A172 (cell line): ENCODE data around the gene TMEM80. TPM values are rescaled to one million over a fixed set of nuclear protein-coding genes. Genes with fewer than 3 reads are reported as not detected.

Experiments
- DNase-seq: peaks from one replicate; pipeline ENCODE4 v3.0.0-alpha.2; 2015; ENCODE audit warnings: low spot score
- total RNA-seq: library from RNA; depleted of rRNA; stranded (reverse); fragments of >200 nt; shearing (Covaris generic); gene quantifications from 2 replicates; pipeline ENCODE4 v1.2.3, GENCODE V29; 2014; rRNA removed

TMEM80 gene
- total RNA-seq, 1 experiment from 2014 or later: 17.1 TPM

DNA sequence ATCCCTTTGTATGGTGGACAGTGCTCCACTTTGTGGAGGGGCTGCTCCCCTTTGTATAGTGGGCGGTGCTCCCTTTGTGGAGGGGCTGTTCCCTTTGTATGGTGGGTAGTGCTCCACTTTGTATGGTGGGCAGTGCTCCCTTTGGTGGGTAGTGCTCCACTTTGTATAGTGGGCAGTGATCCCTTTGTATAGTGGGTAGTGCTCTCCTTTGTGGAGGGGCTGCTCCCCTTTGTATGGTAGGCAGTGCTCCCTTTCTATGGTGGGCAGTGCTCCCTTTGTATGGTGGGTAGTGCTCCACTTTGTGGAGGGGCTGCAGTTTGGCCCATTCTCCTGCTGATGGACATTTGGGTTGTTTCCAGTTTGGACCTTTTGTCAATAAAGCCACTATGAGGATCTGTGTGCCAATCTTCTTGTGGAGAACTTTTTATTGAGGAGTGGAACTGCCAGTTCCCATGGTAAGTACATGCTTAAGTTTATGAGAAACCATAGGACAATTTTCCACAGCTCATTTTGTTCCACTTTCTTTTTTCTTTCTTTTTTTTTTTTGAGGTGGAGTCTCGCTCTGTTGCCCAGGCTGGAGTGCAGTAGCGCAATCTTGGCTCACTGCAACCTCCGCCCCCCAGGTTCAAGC, 47.1 kb downstream of the TMEM80 start:
- DNase-seq: no peak

DNA sequence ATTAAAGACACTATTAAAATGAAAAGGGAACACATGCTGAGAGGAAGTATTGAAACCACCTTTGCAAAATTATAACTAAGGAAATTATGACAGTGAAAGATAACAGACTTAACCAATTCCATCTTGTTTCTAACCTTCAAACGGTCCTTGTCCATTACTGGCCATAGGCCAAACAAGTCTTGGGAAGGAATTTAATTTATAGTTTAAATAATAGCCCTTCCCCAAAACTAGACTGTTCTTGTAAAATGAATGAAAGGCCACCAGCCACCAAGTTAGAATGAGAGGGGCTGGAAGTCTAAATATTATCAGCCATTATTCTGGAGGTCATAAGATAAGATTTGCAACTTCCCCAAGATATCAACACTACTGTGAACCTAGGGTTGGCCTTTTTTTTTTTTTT, 49.8 kb downstream of the TMEM80 start:
- no peak for DNase-seq

DNA sequence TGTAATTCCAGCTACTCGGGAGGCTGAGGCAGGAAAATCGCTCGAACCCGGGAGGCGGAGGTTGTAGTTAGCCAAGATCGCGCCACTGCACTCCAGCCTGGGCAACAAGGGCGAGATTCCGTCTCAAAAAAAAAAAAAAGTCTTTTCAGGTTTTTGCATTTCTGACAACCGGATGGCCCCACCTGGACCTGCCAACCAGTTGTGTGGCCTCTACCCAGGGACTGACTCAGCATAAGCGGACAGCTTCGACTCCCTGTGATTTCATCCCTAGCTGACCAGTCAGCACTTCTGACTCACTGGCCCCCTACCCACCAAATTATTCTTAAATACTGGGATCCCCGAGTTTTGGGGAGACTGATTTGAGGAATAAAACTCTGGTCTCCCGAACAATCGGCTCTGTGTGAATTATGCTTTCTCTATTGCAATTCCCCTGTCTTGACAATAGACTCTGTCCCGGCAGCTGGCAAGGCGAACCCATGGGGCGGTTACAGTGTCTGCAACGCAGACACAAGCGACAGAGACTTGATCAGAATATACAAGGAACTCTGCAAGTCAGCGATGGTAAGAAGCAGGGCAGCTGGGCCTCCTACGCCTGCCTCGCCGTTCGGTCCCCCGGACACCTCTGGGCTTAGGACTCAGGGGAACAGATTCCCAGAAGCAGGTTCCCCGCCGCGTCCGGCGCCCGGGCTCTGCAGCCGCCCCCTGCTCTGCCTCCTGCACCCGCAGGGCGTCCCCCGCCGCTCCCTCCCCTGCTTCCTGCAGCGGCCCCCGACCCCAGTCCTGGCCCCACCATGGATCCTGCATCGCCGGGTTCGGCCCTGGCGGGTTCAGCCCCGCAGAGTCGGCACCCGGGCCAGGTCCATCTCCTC, 50.9 kb downstream of the TMEM80 start:
- peak; percentile 71 for DNase-seq

DNA sequence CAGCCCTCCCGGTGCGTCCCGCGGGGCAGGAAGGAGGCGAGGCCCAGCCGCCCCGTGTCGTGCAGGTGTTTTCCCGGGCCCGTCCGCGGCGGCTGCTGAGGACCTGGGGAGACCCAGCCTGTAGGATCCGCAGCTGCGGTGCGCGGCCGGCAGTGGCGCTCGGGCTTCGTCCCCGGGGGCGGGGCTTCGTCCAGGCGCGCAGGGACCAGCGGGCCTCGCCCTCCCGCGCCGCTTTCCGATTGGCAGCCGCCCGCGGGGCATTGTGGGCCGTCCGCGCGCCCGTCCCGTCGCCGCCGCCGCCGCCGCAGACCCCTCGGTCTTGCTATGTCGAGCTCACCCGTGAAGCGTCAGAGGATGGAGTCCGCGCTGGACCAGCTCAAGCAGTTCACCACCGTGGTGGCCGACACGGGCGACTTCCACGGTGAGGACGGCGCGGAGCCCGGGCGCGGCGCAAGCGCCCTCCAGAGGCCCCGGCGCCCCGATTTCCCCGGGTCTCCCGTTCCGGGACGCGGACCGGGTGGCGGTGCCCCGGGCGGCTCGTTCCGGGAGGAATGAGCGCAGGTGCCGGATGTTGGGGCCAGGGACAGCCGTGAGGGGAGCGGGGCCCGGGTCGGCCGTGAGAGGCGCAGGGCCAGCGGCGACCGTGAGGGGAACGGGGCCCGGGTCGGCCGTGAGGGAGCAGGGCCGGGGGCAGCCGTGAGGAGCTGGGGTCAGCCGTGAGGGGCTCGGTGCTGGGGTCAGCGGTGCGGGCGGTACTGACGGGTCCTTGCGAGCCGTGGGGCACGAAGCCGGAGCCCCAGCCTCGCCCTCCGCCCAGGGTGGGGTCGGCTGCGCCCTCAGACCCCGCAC, 51.8 kb downstream of the TMEM80 start, which contains the start of gene TALDO1:
TSS of gene TALDO1 (plus strand) at position 307 of the 849 bp plus-strand sequence. CDS start at position 325, 18 bp downstream.
- peak; percentile 76 for DNase-seq

DNA sequence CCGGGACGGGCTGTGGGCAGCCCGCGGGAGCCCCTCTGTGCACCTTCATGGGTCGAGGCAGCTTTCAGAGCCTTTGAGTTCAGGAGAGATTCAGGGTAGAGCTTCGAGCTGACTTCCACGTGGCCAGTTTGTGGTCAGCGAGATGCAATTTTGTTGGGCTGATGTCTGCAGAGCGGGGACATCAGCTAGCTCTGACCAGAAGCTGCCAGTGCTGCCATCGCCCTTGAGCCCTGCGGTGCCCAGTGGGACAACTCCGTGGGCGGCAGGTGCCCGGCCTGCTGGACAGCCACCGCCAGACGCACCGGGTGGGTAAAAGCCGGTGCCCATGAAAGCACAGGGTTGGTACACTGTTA, 52.4 kb downstream of the TMEM80 start:
- peak; percentile 37 for DNase-seq

DNA sequence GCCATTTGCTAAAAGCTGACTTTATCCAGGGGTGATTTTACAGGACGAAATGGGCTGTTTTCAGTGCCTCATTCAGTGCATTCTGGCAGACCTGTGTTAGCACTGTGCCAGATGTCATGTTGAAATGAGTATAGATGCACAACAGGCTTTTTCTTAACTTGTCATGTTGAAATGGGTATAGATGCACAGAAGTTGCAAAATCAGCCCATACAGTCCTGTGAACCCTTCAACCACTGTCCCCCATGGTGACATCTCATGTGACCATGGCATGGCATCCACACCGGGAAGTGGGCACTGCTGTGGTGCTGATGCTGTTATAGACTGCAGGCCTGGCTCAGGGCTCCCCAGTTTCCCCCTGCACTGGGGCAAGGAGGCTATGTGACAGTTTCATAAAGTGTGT, 54.1 kb downstream of the TMEM80 start:
- DNase-seq: no peak

Other genes starting within 250 kb of the TMEM80 start
- gene PTDSS2, start 245.5 kb upstream of the TMEM80 start, total RNA-seq: 29.7 and 30.4 TPM in 2 replicates
- gene RNH1, start 188.6 kb upstream of the TMEM80 start, total RNA-seq: 299 and 316 TPM in 2 replicates
- 74.6 and 99.9 TPM in 2 replicates for gene HRAS, start 160.2 kb upstream of the TMEM80 start, total RNA-seq
- not detected in 2 replicates for gene LRRC56, start 158.3 kb upstream of the TMEM80 start, total RNA-seq
- 2.4 and 4.4 TPM in 2 replicates for gene LMNTD2, start 135.1 kb upstream of the TMEM80 start, total RNA-seq
- 24.9 and 43.9 TPM in 2 replicates for gene RASSF7, start 134.8 kb upstream of the TMEM80 start, total RNA-seq
- 12.8 and 14.9 TPM in 2 replicates for gene PHRF1, start 119.3 kb upstream of the TMEM80 start, total RNA-seq
- 6.4 and 12.0 TPM in 2 replicates for gene IRF7, start 79.9 kb upstream of the TMEM80 start, total RNA-seq
- not detected in 2 replicates for gene CDHR5, start 70.9 kb upstream of the TMEM80 start, total RNA-seq
- gene SCT, start 68.6 kb upstream of the TMEM80 start, total RNA-seq: not detected in 2 replicates
- not detected in 2 replicates for gene DRD4, start 58.5 kb upstream of the TMEM80 start, total RNA-seq
- 12.8 and 20.2 TPM in 2 replicates for gene DEAF1, start 594 bp upstream of the TMEM80 start, total RNA-seq
- 64.9 and 108 TPM in 2 replicates for gene EPS8L2, start 10.4 kb downstream of the TMEM80 start, total RNA-seq
- gene TALDO1, start 51.6 kb downstream of the TMEM80 start, total RNA-seq: 417 and 483 TPM in 2 replicates
- gene GATD1, start 81.7 kb downstream of the TMEM80 start, total RNA-seq: 33.7 and 42.7 TPM in 2 replicates
- gene CEND1, start 94.3 kb downstream of the TMEM80 start, total RNA-seq: not detected in 2 replicates
- gene SLC25A22, start 102.5 kb downstream of the TMEM80 start, total RNA-seq: 43.7 and 46.5 TPM in 2 replicates
- gene PIDD1, start 109.4 kb downstream of the TMEM80 start, total RNA-seq: 5.7 and 6.0 TPM in 2 replicates
- 399 and 585 TPM in 2 replicates for gene RPLP2, start 114.2 kb downstream of the TMEM80 start, total RNA-seq
- gene PNPLA2, start 123.1 kb downstream of the TMEM80 start, total RNA-seq: 17.0 and 33.8 TPM in 2 replicates
- gene CRACR2B, start 132.1 kb downstream of the TMEM80 start, total RNA-seq: not detected in 2 replicates
- gene CD151, start 137.1 kb downstream of the TMEM80 start, total RNA-seq: 892 and 998 TPM in 2 replicates
- 132 and 157 TPM in 2 replicates for gene POLR2L, start 146.7 kb downstream of the TMEM80 start, total RNA-seq
- 195 and 210 TPM in 2 replicates for gene TSPAN4, start 147.0 kb downstream of the TMEM80 start, total RNA-seq
- gene CHID1, start 215.0 kb downstream of the TMEM80 start, total RNA-seq: 54.5 and 66.7 TPM in 2 replicates
- gene AP2A2, start 230.1 kb downstream of the TMEM80 start, total RNA-seq: 27.8 and 29.4 TPM in 2 replicates